Hepatocyte (in vitro differentiated cells): Measurements from ENCODE around the gene ANOS1. TPM values are rescaled to one million over a fixed set of nuclear protein-coding genes. Genes with fewer than 3 reads are reported as not detected.

ENCODE experiments used
- DNase-seq: peaks from one replicate; pipeline ENCODE4 v3.0.0-alpha.2; 2016; ENCODE audit warnings: low spot score
- H2AFZ ChIP-seq: fragments of 200-600 bp; sonication (generic); 2 replicates; pipeline ENCODE4 v1.6.0; 2016; ENCODE audit warnings: antibody characterized with exemption, mild to moderate bottlenecking
- H3K27ac ChIP-seq: fragments of 200-600 bp; sonication (generic); 2 replicates; pipeline ENCODE4 v1.5.1; 2016; ENCODE audit warnings: mild to moderate bottlenecking
- H3K27me3 ChIP-seq: fragments of 200-600 bp; sonication (generic); 2 replicates; pipeline ENCODE4 v1.6.1; 2016
- H3K36me3 ChIP-seq: fragments of 200-600 bp; sonication (generic); replicated peaks from 2 replicates; pipeline ENCODE4 v1.5.1; 2016; ENCODE audit warnings: low read depth; ENCODE audit not compliant: insufficient read depth
- H3K4me1 ChIP-seq: fragments of 200-600 bp; sonication (generic); 2 replicates; pipeline ENCODE4 v1.5.1; 2016; ENCODE audit warnings: mild to moderate bottlenecking, moderate library complexity; ENCODE audit not compliant: insufficient read depth
- H3K4me2 ChIP-seq: fragments of 200-600 bp; sonication (generic); 2 replicates; pipeline ENCODE4 v1.6.0; 2016
- H3K4me3 ChIP-seq: fragments of 200-600 bp; sonication (generic); 2 replicates; pipeline ENCODE4 v1.5.1; 2016; ENCODE audit warnings: mild to moderate bottlenecking
- H3K79me2 ChIP-seq: fragments of 200-600 bp; sonication (generic); 2 replicates; pipeline ENCODE4 v1.6.0; 2017; ENCODE audit warnings: mild to moderate bottlenecking
- H3K9me2 ChIP-seq: fragments of 200-600 bp; sonication (generic); replicated peaks from 2 replicates; pipeline ENCODE4 v1.6.0; 2017; ENCODE audit warnings: mild to moderate bottlenecking; ENCODE audit not compliant: insufficient read depth
- H3K9me3 ChIP-seq: fragments of 200-600 bp; sonication (generic); 2 replicates; pipeline ENCODE4 v1.5.1; 2016; ENCODE audit warnings: low read depth, mild to moderate bottlenecking
- H4K20me1 ChIP-seq: fragments of 200-600 bp; sonication (generic); 2 replicates; pipeline ENCODE4 v1.6.0; 2016; ENCODE audit warnings: mild to moderate bottlenecking; ENCODE audit not compliant: insufficient read depth, poor library complexity, severe bottlenecking
- EZH2 ChIP-seq: fragments of 200-600 bp; sonication (generic); IDR thresholded peaks from 2 replicates; pipeline ENCODE4 v1.6.1; 2016; ENCODE audit warnings: antibody characterized with exemption, mild to moderate bottlenecking, borderline replicate concordance
- EZH2phosphoT487 ChIP-seq: fragments of 200-600 bp; sonication (generic); IDR thresholded peaks from one replicate; pipeline ENCODE4 v1.6.1; 2018; ENCODE audit warnings: antibody characterized with exemption, mild to moderate bottlenecking, low read depth, moderate library complexity; ENCODE audit not compliant: unreplicated experiment, severe bottlenecking
- WGBS: methylation state at CpG from one replicate; pipeline ENCODE4 v1.1.6; 2016; ENCODE audit warnings: low lambda C conversion rate; ENCODE audit errors: missing lambda C conversion rate; 5-methylcytosine and 5-hydroxymethylcytosine counted together
- polyA plus RNA-seq: library from polyadenylated mRNA; unstranded; fragments of >200 nt; fragmentation: Nextera tagmentation; extraction: Ambion mirVana; gene quantifications from 2 replicates; pipeline ENCODE4 v1.2.1, GENCODE V29; 2016
- total RNA-seq: library from RNA; depleted of rRNA; stranded (reverse); fragments of >200 nt; gene quantifications from 2 replicates; pipeline ENCODE4 v1.2.3, GENCODE V29; 2014
- TF ChIP-seq, protein P1 (sequence below): fragments of 200-600 bp; sonication (generic); IDR thresholded peaks from 2 replicates; pipeline ENCODE4 v1.5.1; 2016; ENCODE audit warnings: antibody characterized with exemption, mild to moderate bottlenecking; ENCODE audit not compliant: poor library complexity

Gene ANOS1
- total and polyA plus RNA-seq, 2 experiments from 2014 or later, result 3.1 to 6.4 TPM

DNA sequence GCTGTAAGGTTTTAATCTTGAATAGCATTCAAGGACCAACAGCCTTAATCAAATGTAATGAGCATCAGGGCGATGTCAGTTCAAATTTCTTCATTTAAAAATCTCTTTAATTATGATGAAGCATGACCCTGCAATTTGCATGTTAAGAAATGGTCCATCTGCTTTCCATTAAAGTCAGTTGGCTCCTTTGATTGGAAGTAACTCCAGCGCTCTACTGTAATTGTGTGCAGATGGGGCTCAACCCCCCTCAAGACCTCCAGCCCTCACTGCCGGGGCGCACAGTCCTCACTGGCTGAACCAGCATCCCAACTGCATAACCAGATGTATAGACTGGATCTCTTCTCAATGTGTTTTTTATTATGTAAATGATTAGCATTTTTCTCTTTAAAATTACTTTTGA lies 140.4 kb downstream of the ANOS1 start:
- WGBS, result 76% methylated on average over 4 of the region's 4 CpGs
- no peaks in the 10 kb centered on the region for H3K36me3 ChIP-seq

DNA sequence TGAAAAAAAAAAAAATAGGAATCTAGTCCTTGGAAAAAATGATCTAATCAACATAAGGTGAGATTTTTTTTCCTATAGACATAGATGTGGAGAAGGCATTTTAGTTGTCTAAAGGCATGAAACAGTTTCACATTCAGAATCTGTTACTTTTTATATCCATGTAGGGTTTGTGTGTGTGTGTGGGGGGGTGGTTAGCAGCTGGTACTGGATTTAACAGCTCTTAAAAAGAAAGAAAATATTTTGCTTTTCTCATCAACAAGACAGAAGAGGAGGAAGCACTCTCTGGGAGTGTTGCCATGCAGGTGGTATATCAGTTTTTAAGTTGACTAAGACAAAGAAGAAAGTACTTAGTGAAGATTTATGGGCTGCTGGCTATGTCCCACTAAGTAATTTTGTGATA lies 145.0 kb downstream of the ANOS1 start:
- H3K36me3 ChIP-seq, result no peaks in the 10 kb centered on the region
- H3K9me2 ChIP-seq, result no peaks in the 10 kb centered on the region
- H3K4me2 ChIP-seq, result no peak overlapping the region
- no peaks in the 10 kb centered on the region for H3K9me3 ChIP-seq
- TF ChIP-seq, protein P1, sequence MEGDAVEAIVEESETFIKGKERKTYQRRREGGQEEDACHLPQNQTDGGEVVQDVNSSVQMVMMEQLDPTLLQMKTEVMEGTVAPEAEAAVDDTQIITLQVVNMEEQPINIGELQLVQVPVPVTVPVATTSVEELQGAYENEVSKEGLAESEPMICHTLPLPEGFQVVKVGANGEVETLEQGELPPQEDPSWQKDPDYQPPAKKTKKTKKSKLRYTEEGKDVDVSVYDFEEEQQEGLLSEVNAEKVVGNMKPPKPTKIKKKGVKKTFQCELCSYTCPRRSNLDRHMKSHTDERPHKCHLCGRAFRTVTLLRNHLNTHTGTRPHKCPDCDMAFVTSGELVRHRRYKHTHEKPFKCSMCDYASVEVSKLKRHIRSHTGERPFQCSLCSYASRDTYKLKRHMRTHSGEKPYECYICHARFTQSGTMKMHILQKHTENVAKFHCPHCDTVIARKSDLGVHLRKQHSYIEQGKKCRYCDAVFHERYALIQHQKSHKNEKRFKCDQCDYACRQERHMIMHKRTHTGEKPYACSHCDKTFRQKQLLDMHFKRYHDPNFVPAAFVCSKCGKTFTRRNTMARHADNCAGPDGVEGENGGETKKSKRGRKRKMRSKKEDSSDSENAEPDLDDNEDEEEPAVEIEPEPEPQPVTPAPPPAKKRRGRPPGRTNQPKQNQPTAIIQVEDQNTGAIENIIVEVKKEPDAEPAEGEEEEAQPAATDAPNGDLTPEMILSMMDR, result no peak
- TF ChIP-seq EZH2, result no peak
- TF ChIP-seq EZH2phosphoT487, result no peak
- H3K27me3 ChIP-seq, result no peaks in the 10 kb centered on the region
- H3K4me3 ChIP-seq, result no peak overlapping the region
- H4K20me1 ChIP-seq, result no peaks in the 10 kb centered on the region
- H2AFZ ChIP-seq, result no peak overlapping the region
- no peaks in the 10 kb centered on the region for H3K4me1 ChIP-seq
- H3K27ac ChIP-seq, result no peak overlapping the region
- no peak for DNase-seq
- no peaks in the 10 kb centered on the region for H3K79me2 ChIP-seq

More for the DNA sequence above, 140.4 kb downstream of the ANOS1 start:
- H2AFZ ChIP-seq, result no peak overlapping the region
- no peaks in the 10 kb centered on the region for H3K9me2 ChIP-seq
- DNase-seq, result no peak
- no peaks in the 10 kb centered on the region for H3K79me2 ChIP-seq
- no peaks in the 10 kb centered on the region for H3K27me3 ChIP-seq
- H3K4me1 ChIP-seq, result no peaks in the 10 kb centered on the region
- H3K27ac ChIP-seq, result no peak overlapping the region
- H4K20me1 ChIP-seq, result no peaks in the 10 kb centered on the region
- no peak overlapping the region for H3K4me3 ChIP-seq
- no peak for TF ChIP-seq EZH2
- no peak for TF ChIP-seq EZH2phosphoT487
- TF ChIP-seq, protein P1, result no peak
- no peaks in the 10 kb centered on the region for H3K9me3 ChIP-seq
- no peak overlapping the region for H3K4me2 ChIP-seq

- no peak overlapping the region for H3K4me3 ChIP-seq
- H3K4me2 ChIP-seq, result no peak overlapping the region
- H3K27ac ChIP-seq, result no peak overlapping the region
- H3K36me3 ChIP-seq, result no peaks in the 10 kb centered on the region
- no peaks in the 10 kb centered on the region for H3K79me2 ChIP-seq
- H3K27me3 ChIP-seq, result no peaks in the 10 kb centered on the region
- no peaks in the 10 kb centered on the region for H4K20me1 ChIP-seq
- TF ChIP-seq EZH2phosphoT487, result no peak
- no peak for TF ChIP-seq EZH2
- TF ChIP-seq, protein P1, result no peak
- no peak for DNase-seq
- H3K9me3 ChIP-seq, result no peaks in the 10 kb centered on the region
- 66% methylated on average over 5 of the region's 5 CpGs for WGBS
- no peaks in the 10 kb centered on the region for H3K4me1 ChIP-seq
- H2AFZ ChIP-seq, result no peak overlapping the region
- H3K9me2 ChIP-seq, result no peaks in the 10 kb centered on the region
These were observed 152.3 kb downstream of the ANOS1 start for GRCh38 chrX:8579602-8580001.

GRCh38 chrX:8576821-8577220 lies 155.1 kb downstream of the ANOS1 start:
- Histone ChIP-seq H3K36me3 (no peaks in the 10 kb centered on the region), H3K4me3 (no peak overlapping the region), H2AFZ (no peak overlapping the region), H3K27me3 (no peaks in the 10 kb centered on the region), H3K27ac (no peak overlapping the region), H3K9me2 (no peaks in the 10 kb centered on the region), H3K9me3 (no peaks in the 10 kb centered on the region), H3K4me2 (no peak overlapping the region), H3K79me2 (no peaks in the 10 kb centered on the region), H3K4me1 (no peaks in the 10 kb centered on the region), H4K20me1 (no peaks in the 10 kb centered on the region)
- DNase-seq, result no peak
- 58% methylated on average over 3 of the region's 3 CpGs for WGBS
- TF ChIP-seq EZH2, result no peak
- TF ChIP-seq, protein P1, result no peak
- no peak for TF ChIP-seq EZH2phosphoT487
